Esophagus (tissue), 2 donors: ENCODE results near the gene HIP1. TPM values are rescaled to one million over a fixed set of nuclear protein-coding genes. Genes with fewer than 3 reads are reported as not detected.

Experiments used
- H3K27ac ChIP-seq, 2 donors: one replicate each; pipeline ENCODE4 v1.5.1; 2013; ENCODE audit warnings: low read depth in 2 of 2, mild to moderate bottlenecking in 2 of 2, inconsistent platforms in 1 of 2, low read length in 1 of 2, moderate library complexity in 1 of 2
- H3K27me3 ChIP-seq, 2 donors: one replicate each; pipeline ENCODE4 v1.6.1; 2013; ENCODE audit warnings: low read length in 2 of 2, control low read depth in 1 of 2, mild to moderate bottlenecking in 1 of 2; ENCODE audit not compliant: insufficient read depth in 2 of 2, control insufficient read depth in 1 of 2
- H3K36me3 ChIP-seq, 2 donors: one replicate each; pipeline ENCODE4 v1.6.1; 2013; ENCODE audit warnings: low read length in 1 of 2; ENCODE audit not compliant: control insufficient read depth in 2 of 2, insufficient read depth in 2 of 2
- H3K4me1 ChIP-seq, 2 donors: one replicate each; pipeline ENCODE4 v1.6.1; 2013; ENCODE audit warnings: low read length in 1 of 2; ENCODE audit not compliant: control insufficient read depth in 2 of 2, insufficient read depth in 2 of 2
- H3K4me3 ChIP-seq, 2 donors: one replicate each; pipeline ENCODE4 v1.5.1; 2013; ENCODE audit warnings: low read length in 2 of 2, mild to moderate bottlenecking in 2 of 2, low read depth in 1 of 2, moderate library complexity in 1 of 2
- H3K9me3 ChIP-seq, 2 donors: one replicate each; pipeline ENCODE4 v1.6.1; 2013; ENCODE audit warnings: mild to moderate bottlenecking in 2 of 2, low read depth in 1 of 2, low read length in 1 of 2, moderate library complexity in 1 of 2; ENCODE audit not compliant: control insufficient read depth in 2 of 2, insufficient read depth in 1 of 2
- WGBS, 2 donors: extraction: QIAGEN DNeasy Blood & Tissue Kit; methylation state at CpG; one replicate each; pipeline ENCODE4 v1.1.7; 2013; 5-methylcytosine and 5-hydroxymethylcytosine counted together
- polyA plus RNA-seq, 2 donors: library from polyadenylated mRNA; stranded (reverse); fragments of 200-250 nt; gene quantifications; one replicate each; pipeline ENCODE4 v1.2.3, GENCODE V29; 2013
- donor health status: healthy with polysubstance abuse.
- donor health status: Bipolar disorder and iron deficiency.

The HIP1 gene
- polyA plus RNA-seq, 2 donors: 1.8 to 2.2 TPM

DNA sequence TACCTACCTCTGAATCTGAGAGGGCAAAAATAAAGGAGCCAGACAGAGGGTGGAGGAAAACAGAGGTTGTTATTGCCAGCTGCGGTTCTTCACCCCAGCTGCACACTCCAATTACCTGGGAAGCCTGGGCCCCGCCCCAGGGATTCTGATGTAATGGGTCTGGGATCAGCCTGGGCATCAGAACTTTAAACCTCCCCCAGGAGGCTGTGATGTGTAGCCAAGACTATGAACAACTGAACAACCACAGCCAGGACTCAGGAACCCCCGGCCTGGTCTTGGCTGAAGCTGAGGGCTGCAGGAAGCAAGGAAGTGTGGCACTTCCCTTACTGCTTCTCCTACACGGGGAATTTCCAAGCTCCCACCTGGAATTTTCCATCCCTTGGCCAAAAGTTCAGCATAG, 89.3 kb downstream of the HIP1 start:
- Histone ChIP-seq H3K9me3 (no peaks in the 10 kb centered on the region), H3K27ac (peak overlapping the region in 1 of 2 donors; percentile 24), H3K36me3 (peaks cover 0 to 3% of the 10 kb centered on the region in 2 donors), H3K27me3 (no peaks in the 10 kb centered on the region), H3K4me3 (no peak overlapping the region), H3K4me1 (peaks cover 7% of the 10 kb centered on the region in 2 donors)
- 29 to 34% methylated on average over 4 of the region's 4 CpGs for WGBS, 2 donors

DNA sequence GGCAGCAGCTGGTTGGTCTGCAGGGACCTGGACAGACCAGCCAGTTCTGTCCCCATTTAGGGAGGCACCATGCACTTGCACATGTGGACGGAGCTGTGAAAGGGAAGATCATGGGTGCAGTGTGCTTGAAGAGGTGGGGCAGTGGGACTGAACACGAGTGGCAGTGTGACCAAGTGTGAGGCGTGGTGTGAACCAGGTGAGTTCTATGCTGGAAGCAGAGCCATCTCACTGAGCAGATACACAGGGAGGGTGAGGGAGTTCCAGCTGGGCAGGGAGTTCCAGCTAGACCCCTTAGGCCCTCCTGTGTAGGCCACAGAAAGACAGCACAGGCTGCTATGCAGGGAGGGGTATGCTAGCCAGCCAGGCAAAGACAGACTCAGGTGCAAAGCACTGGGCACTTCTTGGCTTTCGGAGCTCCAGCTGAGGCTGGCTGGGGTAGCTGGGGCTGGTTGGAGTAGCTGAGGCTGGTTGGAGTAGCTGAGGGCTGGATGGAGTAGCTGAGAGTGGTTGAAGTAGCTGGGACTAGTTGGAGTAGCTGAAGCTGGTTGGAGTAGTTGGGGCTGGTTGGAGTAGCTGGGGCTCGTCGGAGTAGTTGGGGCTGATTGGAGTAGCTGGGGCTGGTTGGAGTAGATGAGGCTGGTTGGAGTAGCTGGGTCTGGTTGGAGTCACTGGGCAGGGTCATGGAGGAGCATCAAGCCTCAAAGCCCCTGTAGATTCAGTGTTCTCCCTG, 90.9 kb downstream of the HIP1 start:
- Histone ChIP-seq H3K9me3 (no peaks in the 10 kb centered on the region), H3K36me3 (peaks cover 0 to 3% of the 10 kb centered on the region in 2 donors), H3K27ac (no peak overlapping the region), H3K27me3 (no peaks in the 10 kb centered on the region), H3K4me3 (no peak overlapping the region), H3K4me1 (peaks cover 7% of the 10 kb centered on the region in 2 donors)
- 93 to 97% methylated on average over 6 of the region's 6 CpGs for WGBS, 2 donors

DNA sequence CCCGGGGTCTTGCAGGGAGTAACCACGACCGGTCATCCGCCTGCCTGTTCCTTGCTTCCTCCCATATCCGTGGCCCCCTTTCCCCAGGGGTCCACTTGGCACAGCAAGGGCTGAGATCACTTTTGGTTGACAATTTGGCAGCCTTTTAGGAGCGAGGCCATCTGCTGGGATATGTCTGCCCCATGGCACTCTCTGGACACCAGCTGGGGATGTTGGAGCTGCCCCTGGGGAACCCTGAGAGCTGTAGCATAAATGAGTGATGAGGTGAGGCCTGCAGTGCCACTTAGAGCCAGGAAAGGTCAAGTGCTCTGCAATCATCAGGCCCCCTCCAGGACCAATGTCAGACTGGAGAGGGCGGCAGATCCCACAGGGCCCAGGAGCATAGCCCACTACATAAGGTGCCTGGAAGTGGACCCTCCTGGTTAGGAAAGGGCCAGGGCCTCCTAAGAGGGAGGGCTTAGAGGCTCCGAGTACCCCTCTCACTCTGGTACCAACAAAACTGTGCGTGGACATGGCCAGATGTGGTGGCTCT, 92.1 kb downstream of the HIP1 start:
- Histone ChIP-seq H3K36me3 (peaks cover 0 to 3% of the 10 kb centered on the region in 2 donors), H3K27ac (no peak overlapping the region), H3K4me3 (no peak overlapping the region), H3K4me1 (peaks cover 7% of the 10 kb centered on the region in 2 donors), H3K27me3 (no peaks in the 10 kb centered on the region), H3K9me3 (no peaks in the 10 kb centered on the region)
- 88 to 92% methylated on average over 9 of the region's 9 CpGs for WGBS, 2 donors

DNA sequence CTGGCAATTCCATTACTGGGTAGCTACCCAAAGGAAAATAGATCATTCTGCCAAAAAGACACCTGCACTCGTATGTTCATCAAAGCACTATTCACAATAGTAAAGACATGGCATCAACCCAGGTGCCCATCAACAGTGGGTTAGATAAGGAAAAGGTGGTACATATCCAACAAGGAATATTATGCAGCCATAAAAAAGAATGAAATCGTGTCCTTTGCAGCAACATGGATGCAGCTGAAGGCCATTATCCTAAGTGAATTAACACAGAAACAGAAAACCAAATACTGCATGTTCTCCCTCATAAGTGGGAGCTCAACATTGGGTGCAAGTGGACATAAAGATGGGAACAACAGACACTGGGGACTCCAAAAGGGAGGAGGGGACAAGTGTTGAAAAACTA, 93.2 kb downstream of the HIP1 start:
- Histone ChIP-seq H3K9me3 (no peaks in the 10 kb centered on the region), H3K27ac (no peak overlapping the region), H3K36me3 (peaks cover 0 to 3% of the 10 kb centered on the region in 2 donors), H3K27me3 (no peaks in the 10 kb centered on the region), H3K4me1 (peaks cover 3 to 7% of the 10 kb centered on the region in 2 donors), H3K4me3 (no peak overlapping the region)
- 91 to 93% methylated on average over 2 of the region's 2 CpGs for WGBS, 2 donors

DNA sequence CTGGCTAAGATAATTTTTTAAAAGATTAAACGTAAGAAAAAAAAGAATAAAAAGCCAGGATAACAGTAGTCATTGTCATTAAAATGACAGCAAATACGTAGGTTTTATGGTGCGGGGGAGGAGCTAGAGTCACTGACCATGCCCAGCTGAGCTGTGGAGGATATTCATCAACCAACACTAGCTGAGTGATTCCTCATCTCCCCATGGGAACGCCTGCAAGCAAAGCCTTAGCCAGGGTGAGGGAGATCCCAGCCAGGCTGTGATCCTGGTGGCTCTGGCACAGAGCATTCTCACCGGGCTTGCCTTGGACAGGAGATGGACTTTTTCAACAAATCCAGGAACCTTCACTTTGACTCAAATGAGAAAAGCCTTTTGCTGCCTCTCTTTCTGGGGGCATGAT, 94.2 kb downstream of the HIP1 start:
- Histone ChIP-seq H3K4me1 (peaks cover 3 to 6% of the 10 kb centered on the region in 2 donors), H3K9me3 (no peaks in the 10 kb centered on the region), H3K36me3 (peaks cover 0 to 3% of the 10 kb centered on the region in 2 donors), H3K4me3 (no peak overlapping the region), H3K27me3 (no peaks in the 10 kb centered on the region), H3K27ac (no peak overlapping the region)
- 87 to 91% methylated on average over 5 of the region's 5 CpGs for WGBS, 2 donors

DNA sequence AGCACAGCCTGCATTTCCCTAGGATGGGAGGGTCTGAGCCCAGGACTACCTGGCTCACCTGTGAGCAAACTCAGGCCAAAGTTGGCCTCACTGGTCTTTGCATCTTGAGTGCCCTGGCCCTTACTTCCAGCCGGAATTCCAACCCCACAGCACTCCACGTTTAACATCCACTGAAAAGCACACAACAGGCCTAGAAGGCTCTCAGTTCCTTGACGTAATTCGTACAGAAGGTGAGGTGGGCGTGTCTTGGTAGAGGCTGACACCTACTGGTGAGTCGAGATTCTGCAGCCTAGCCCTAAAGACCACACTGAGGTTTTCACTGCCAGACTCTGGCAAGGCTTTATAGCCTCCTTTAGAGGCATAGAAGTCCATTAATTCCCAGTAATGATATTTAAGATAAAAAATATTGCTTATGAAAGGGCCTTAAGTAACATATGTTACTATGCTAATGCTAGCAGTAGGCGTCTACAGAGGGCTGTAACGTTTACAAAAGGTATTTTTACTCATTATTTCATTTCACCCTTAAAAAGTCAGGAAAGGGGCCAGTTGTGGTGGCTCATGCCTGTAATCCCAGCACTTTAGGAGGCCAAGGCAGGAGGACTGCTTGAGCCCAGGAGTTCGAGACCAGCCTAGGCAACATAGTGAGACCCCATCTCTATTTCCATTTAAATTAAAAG, 95.8 kb downstream of the HIP1 start:
- Histone ChIP-seq H3K36me3 (peaks cover 0 to 3% of the 10 kb centered on the region in 2 donors), H3K9me3 (no peaks in the 10 kb centered on the region), H3K27ac (no peak overlapping the region), H3K27me3 (no peaks in the 10 kb centered on the region), H3K4me3 (no peak overlapping the region), H3K4me1 (peaks cover 4 to 9% of the 10 kb centered on the region in 2 donors)
- 65 to 68% methylated on average over 9 of the region's 9 CpGs for WGBS, 2 donors

DNA sequence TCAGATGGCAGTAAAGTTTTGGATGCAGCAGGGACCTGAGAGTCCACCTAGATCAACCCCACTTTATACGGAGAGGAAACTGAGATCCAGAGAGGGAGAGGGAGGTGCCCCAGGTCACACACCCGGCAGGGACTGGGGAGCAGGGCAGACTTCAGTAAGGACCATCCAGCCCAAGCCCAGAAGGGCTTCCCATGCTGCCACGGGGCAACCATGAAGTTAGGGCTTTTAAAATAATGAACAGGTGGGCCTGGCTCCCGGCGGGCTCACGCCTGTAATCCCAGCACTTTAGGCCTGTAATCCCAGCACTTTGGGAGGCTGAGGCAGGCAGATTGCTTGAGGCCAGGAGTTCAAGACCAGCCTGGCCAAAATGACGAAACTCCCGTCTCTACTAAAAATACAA, 98.5 kb downstream of the HIP1 start:
- Histone ChIP-seq H3K27me3 (no peaks in the 10 kb centered on the region), H3K36me3 (no peaks in the 10 kb centered on the region), H3K4me3 (no peak overlapping the region), H3K4me1 (peaks cover 4% of the 10 kb centered on the region in 2 donors), H3K27ac (no peak overlapping the region), H3K9me3 (no peaks in the 10 kb centered on the region)
- 69 to 74% methylated on average over 8 of the region's 8 CpGs for WGBS, 2 donors

DNA sequence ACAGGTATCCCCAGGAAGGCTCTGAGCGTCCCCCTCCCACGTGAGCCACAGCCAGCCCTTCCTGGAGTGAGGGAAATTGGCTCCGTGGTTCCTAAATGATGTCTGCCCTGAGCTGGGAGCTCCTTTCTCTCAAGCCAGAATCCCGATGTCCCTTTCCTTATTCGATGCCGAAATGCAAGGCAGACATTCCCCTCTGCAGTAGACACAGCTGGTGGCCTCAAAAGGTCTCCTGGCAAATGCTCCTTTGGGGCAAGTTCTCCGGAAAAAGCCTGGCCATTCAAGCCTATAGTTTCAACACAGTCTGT, 98.9 kb downstream of the HIP1 start:
- Histone ChIP-seq H3K27ac (no peak overlapping the region), H3K36me3 (no peaks in the 10 kb centered on the region), H3K4me3 (peak overlapping the region; percentile 58 to 64), H3K27me3 (no peaks in the 10 kb centered on the region), H3K4me1 (peaks cover 4% of the 10 kb centered on the region in 2 donors), H3K9me3 (no peaks in the 10 kb centered on the region)
- WGBS, 2 donors: 7 to 10% methylated on average over 7 of the region's 7 CpGs

DNA sequence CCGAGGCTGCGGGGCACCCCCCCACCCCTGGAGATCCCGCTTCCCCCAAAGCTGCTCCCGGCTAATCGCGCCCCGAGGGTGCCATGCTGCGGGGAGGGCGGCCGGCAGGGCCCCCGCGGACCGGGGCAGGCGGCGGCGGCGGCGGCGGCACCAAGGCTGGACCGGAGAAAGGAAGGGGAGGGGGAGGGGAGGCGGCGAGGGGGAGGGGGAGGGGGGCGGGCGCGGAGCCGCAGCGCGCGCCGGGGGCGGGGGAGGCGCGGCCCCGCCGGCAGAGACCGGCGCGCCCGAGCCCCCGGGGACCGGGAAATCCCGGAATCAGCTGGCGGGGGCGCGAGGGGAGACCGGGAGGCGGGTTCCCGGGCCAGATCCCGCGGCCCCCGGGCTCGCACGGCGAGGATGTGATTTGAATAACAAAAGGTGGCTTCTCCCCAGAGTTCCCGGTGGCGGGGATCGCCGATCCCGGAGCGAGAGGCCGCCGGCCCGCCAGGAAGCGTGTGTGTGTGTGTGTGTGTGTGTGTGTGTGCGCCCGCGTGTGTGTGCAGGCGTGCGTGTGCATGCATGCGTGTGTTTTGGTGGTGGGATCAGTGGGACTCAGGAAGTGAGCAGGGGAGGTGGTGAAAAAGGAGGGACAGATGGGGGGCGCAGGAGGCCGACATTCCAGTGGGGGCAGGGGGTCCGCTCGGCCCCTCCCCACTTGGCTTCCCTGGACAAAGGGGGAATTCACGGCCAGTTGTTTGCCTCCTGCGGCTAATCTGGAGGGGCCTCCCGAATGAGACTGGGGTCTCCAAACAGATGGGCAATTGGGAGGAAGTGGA, 99.5 kb downstream of the HIP1 start:
- peaks cover 4% of the 10 kb centered on the region in 2 donors for H3K4me1 ChIP-seq
- H3K27ac ChIP-seq: peak overlapping the region; percentile 56 to 63
- H3K9me3 ChIP-seq: no peaks in the 10 kb centered on the region
- H3K4me3 ChIP-seq: peak overlapping the region; percentile 58 to 64
- H3K27me3 ChIP-seq: no peaks in the 10 kb centered on the region
- H3K36me3 ChIP-seq: no peaks in the 10 kb centered on the region
- 1% methylated on average over 21 to 75 of the region's 77 CpGs for WGBS, 2 donors
